NCI-H2227 (cell line): Measurements from ENCODE around the gene LCOR.
"Not testable (repeated sequence)": the region's sequence is repeated elsewhere in the genome, so short reads cannot be mapped to it uniquely, and the experiment has no call there.

Source experiments
- DNase-seq: peaks from one replicate; lab custom pipeline; 2025; ENCODE audit not compliant: unreplicated experiment; lab: John Stamatoyannopoulos, UW

The LCOR gene

GRCh38 chr10:96924861-96925260 is 92.8 kb downstream of the LCOR start:
- no peak for DNase-seq

- DNase-seq = no peak
Measured at GRCh38 chr10:96930469-96930868, 98.4 kb downstream of the LCOR start.

GRCh38 chr10:96935148-96935547 is 103.0 kb downstream of the LCOR start:
- DNase-seq = no peak

- DNase-seq = no peak
Measured at GRCh38 chr10:96935810-96936209, 103.7 kb downstream of the LCOR start.

GRCh38 chr10:96943161-96943560 is 111.1 kb downstream of the LCOR start:
- not testable (repeated sequence) for DNase-seq

- no peak for DNase-seq
Measured at GRCh38 chr10:96947036-96947435, 114.9 kb downstream of the LCOR start.

GRCh38 chr10:96949039-96949683 is 117.1 kb downstream of the LCOR start:
- DNase-seq = no peak

- DNase-seq = no peak
Measured at GRCh38 chr10:96951954-96952353, 119.9 kb downstream of the LCOR start.

GRCh38 chr10:96955794-96956193 is 123.7 kb downstream of the LCOR start:
- DNase-seq = peak; percentile 40

- no peak for DNase-seq
Measured at GRCh38 chr10:96958071-96958470, 126.0 kb downstream of the LCOR start.

- DNase-seq = no peak
Measured at GRCh38 chr10:96959733-96960132, 127.6 kb downstream of the LCOR start.

GRCh38 chr10:96960872-96961271 is 128.8 kb downstream of the LCOR start:
- no peak for DNase-seq

GRCh38 chr10:96964131-96964530 is 132.0 kb downstream of the LCOR start:
- DNase-seq = no peak

GRCh38 chr10:96967847-96968246 is 135.7 kb downstream of the LCOR start:
- DNase-seq = no peak

- DNase-seq = no peak
Measured at GRCh38 chr10:96968682-96969423, 136.8 kb downstream of the LCOR start.

GRCh38 chr10:96971324-96971723 is 139.2 kb downstream of the LCOR start:
- DNase-seq = no peak

- DNase-seq = no peak
Measured at GRCh38 chr10:96972264-96972663, 140.2 kb downstream of the LCOR start.

- no peak for DNase-seq
Measured at GRCh38 chr10:96973809-96974747, 142.0 kb downstream of the LCOR start.

GRCh38 chr10:96975136-96975535 is 143.0 kb downstream of the LCOR start:
- no peak for DNase-seq

GRCh38 chr10:96978621-96979154 is 146.6 kb downstream of the LCOR start:
- DNase-seq = no peak
